ENCODE results near the gene KATNB1.
A peak's percentile ranks its signal among the peaks of the same experiment; 100 is the strongest.

GRCh38 chr16:57802341-57803133 is 67.0 kb downstream of the KATNB1 start, which contains the start of gene KIFC3:
- TF ChIP-seq CTCF (IDR thresholded peaks at IDR 0.05 in 8 of 11, conservative IDR thresholded peaks at IDR 0.05 in 3 of 11), result peak in 4 of 11 experiments; percentile 18 to 42 (median 34)
- no peak for TF ChIP-seq POLR2A (IDR thresholded peaks at IDR 0.05)
- peak in 2 of 3 donors; percentile 54 to 58 for TF ChIP-seq POLR2AphosphoS5 (IDR thresholded peaks at IDR 0.05)

Measured in spleen (tissue), 7 donors.